ENCODE results near the gene NEB.

The NEB gene

DNA sequence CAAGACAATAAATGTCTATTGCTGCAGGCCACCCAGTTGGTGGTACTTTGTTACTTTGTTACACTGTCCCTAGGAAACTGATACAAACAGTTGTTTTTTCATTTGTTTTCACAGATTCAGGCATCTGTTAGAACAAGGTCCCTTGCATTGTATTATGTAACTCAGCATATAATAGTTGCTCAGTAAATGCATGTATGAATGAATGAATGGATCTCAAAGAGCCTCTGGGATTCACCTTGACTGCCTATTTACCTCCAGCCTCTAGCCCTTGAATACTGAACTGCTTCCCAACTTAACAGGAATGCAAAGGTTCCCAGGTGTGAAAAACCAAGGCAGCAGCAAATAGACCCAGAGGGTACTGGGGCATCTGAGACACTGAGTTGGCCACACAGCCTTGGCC is 27.4 kb upstream of the NEB start:
- no peak for TF ChIP-seq CTCF (conservative IDR thresholded peaks at IDR 0.05; ENCODE audit: control insufficient read depth, insufficient read depth, low read depth, low read length)
- no peak for DNase-seq (ENCODE audit: low read depth)
- H3K4me3 ChIP-seq (ENCODE audit: control insufficient read depth, low read depth, low read length): no peak overlapping the region

- no peak overlapping the region for H3K4me3 ChIP-seq (ENCODE audit: control insufficient read depth, low read depth, low read length)
- no peak for TF ChIP-seq CTCF (conservative IDR thresholded peaks at IDR 0.05; ENCODE audit: control insufficient read depth, insufficient read depth, low read depth, low read length)
- DNase-seq (ENCODE audit: low read depth): no peak
Measured at GRCh38 chr2:151761193-151761592, 26.9 kb upstream of the NEB start.

DNA sequence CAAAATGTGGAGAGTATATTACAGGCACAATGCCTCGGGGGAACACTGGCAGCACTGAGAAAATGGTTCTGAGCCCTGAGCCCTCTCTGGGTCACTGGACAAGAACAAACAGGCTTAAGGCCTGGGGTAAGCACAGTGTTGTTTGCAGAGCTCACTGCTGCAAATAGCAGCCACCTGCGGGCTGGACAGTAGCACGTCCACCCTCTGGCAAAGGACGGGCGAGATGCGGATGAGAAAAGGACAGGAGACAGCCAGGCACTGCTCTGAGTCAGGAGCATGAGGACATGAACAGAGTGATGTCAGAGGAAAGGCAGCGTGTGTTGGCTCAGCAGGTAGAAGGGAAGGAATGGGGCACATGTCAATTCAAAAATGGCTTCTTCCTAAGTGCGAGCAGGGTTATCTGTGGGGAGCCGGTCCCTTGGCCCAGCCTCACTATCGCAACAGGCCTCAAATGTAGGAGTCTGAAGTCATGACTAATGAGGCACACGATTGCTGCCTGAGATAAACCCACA is 25.9 kb upstream of the NEB start:
- no peak overlapping the region for H3K4me3 ChIP-seq (ENCODE audit: control insufficient read depth, low read depth, low read length)
- no peak for TF ChIP-seq CTCF (conservative IDR thresholded peaks at IDR 0.05; ENCODE audit: control insufficient read depth, insufficient read depth, low read depth, low read length)
- peak; percentile 45 for DNase-seq (ENCODE audit: low read depth)

- no peak overlapping the region for H3K4me3 ChIP-seq (ENCODE audit: control insufficient read depth, low read depth, low read length)
- no peak for DNase-seq (ENCODE audit: low read depth)
- no peak for TF ChIP-seq CTCF (conservative IDR thresholded peaks at IDR 0.05; ENCODE audit: control insufficient read depth, insufficient read depth, low read depth, low read length)
Measured at GRCh38 chr2:151758744-151759143, 24.5 kb upstream of the NEB start.

- DNase-seq (ENCODE audit: low read depth): peak; percentile 50
- no peak for TF ChIP-seq CTCF (conservative IDR thresholded peaks at IDR 0.05; ENCODE audit: control insufficient read depth, insufficient read depth, low read depth, low read length)
- H3K4me3 ChIP-seq (ENCODE audit: control insufficient read depth, low read depth, low read length): no peak overlapping the region
Measured at GRCh38 chr2:151757861-151758260, 23.6 kb upstream of the NEB start.

GRCh38 chr2:151756820-151757219 is 22.5 kb upstream of the NEB start:
- no peak for TF ChIP-seq CTCF (conservative IDR thresholded peaks at IDR 0.05; ENCODE audit: control insufficient read depth, insufficient read depth, low read depth, low read length)
- H3K4me3 ChIP-seq (ENCODE audit: control insufficient read depth, low read depth, low read length): no peak overlapping the region
- no peak for DNase-seq (ENCODE audit: low read depth)
